OCI-LY3 (cell line): ENCODE results near the gene PALD1.

Source experiments
- H2AFZ ChIP-seq: fragments of 200-600, 300-600 bp; shearing (Covaris generic); 2 replicates; pipeline ENCODE4 v1.6.0; 2014; ENCODE audit warnings: antibody characterized with exemption, low read depth, low read length
- H3K27ac ChIP-seq: fragments of 200-600, 300-600 bp; sonication (generic); 2 replicates; pipeline ENCODE4 v1.5.1; 2014; ENCODE audit warnings: mild to moderate bottlenecking, low read length, moderate library complexity, mixed read lengths
- H3K27me3 ChIP-seq: fragments of 200-600, 300-600 bp; sonication (generic); 2 replicates; pipeline ENCODE4 v1.6.1; 2014; ENCODE audit warnings: low read depth, low read length, mixed read lengths
- H3K36me3 ChIP-seq: fragments of 200-600, 300-600 bp; sonication (generic); replicated peaks from 2 replicates; pipeline ENCODE3; 2014; ENCODE audit warnings: low read depth, low read length, mixed read lengths
- H3K4me1 ChIP-seq: fragments of 300-600, 200-600 bp; sonication (generic); 2 replicates; pipeline ENCODE4 v1.6.1; 2014; ENCODE audit warnings: low read length, mixed read lengths
- H3K4me2 ChIP-seq: fragments of 200-600, 300-600 bp; sonication (generic); 2 replicates; pipeline ENCODE4 v1.6.1; 2014; ENCODE audit warnings: low read length, mixed read lengths
- H3K4me3 ChIP-seq: fragments of 300-600, 200-600 bp; sonication (generic); 2 replicates; pipeline ENCODE4 v1.5.1; 2014; ENCODE audit warnings: antibody characterized with exemption, mild to moderate bottlenecking, low read length, moderate library complexity
- H3K79me2 ChIP-seq: fragments of 300-600, 200-600 bp; shearing (Covaris generic); 2 replicates; pipeline ENCODE4 v1.6.1; 2014; ENCODE audit warnings: mild to moderate bottlenecking, low read length, mixed read lengths
- H3K9ac ChIP-seq: fragments of 300-600, 200-600 bp; shearing (Covaris generic); 2 replicates; pipeline ENCODE4 v1.6.0; 2014; ENCODE audit warnings: mild to moderate bottlenecking, low read length, moderate library complexity
- H3K9me3 ChIP-seq: fragments of 200-600, 300-600 bp; shearing (Covaris generic); 2 replicates; pipeline ENCODE4 v1.6.1; 2014; ENCODE audit warnings: low read length, mixed read lengths; ENCODE audit not compliant: insufficient read depth
- H4K20me1 ChIP-seq: fragments of 200-600, 300-600 bp; sonication (generic); 2 replicates; pipeline ENCODE4 v1.6.1; 2016; ENCODE audit warnings: low read length, mixed read lengths; ENCODE audit not compliant: insufficient read depth
- EZH2phosphoT487 ChIP-seq: fragments of 200-600 bp; shearing (Covaris generic); IDR thresholded peaks from 2 replicates; pipeline ENCODE4 v1.6.1; 2018; ENCODE audit warnings: antibody characterized with exemption, mixed run types, low read depth
- TF ChIP-seq, protein P1 (sequence below): fragments of 200-600, 300-600 bp; sonication (generic); IDR thresholded peaks from 2 replicates; pipeline ENCODE4 v1.5.1; 2014; ENCODE audit warnings: antibody characterized with exemption, low read length, low read depth

Gene PALD1

DNA sequence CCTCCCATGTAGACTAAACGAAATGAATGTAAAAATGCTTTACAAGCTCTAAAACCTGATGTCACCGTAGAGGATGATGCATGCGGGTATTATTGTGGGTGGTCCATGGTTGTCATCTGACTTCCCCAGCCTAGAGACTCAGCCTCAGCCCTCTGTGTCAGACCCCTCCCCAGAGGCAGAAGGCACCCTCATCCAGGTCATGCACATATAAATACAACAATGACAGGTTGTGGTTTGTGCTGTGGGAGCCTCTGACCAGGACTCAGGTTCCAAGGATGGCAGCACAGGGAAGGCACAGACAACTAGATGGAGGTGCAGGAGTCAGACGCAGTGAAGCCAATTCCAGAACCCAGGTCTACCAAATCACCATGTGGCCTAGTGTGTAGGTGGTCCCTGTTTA is 33.8 kb upstream of the PALD1 start:
- Histone ChIP-seq H3K4me3 (no peak overlapping the region), H2AFZ (no peak overlapping the region), H3K27ac (no peak overlapping the region), H3K4me1 (no peaks in the 10 kb centered on the region), H3K4me2 (no peak overlapping the region), H3K79me2 (no peaks in the 10 kb centered on the region), H3K36me3 (no peaks in the 10 kb centered on the region), H3K9ac (no peak overlapping the region), H3K9me3 (no peaks in the 10 kb centered on the region), H4K20me1 (no peaks in the 10 kb centered on the region), H3K27me3 (no peaks in the 10 kb centered on the region)
- TF ChIP-seq, protein P1, sequence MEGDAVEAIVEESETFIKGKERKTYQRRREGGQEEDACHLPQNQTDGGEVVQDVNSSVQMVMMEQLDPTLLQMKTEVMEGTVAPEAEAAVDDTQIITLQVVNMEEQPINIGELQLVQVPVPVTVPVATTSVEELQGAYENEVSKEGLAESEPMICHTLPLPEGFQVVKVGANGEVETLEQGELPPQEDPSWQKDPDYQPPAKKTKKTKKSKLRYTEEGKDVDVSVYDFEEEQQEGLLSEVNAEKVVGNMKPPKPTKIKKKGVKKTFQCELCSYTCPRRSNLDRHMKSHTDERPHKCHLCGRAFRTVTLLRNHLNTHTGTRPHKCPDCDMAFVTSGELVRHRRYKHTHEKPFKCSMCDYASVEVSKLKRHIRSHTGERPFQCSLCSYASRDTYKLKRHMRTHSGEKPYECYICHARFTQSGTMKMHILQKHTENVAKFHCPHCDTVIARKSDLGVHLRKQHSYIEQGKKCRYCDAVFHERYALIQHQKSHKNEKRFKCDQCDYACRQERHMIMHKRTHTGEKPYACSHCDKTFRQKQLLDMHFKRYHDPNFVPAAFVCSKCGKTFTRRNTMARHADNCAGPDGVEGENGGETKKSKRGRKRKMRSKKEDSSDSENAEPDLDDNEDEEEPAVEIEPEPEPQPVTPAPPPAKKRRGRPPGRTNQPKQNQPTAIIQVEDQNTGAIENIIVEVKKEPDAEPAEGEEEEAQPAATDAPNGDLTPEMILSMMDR: no peak
- no peak for TF ChIP-seq EZH2phosphoT487

DNA sequence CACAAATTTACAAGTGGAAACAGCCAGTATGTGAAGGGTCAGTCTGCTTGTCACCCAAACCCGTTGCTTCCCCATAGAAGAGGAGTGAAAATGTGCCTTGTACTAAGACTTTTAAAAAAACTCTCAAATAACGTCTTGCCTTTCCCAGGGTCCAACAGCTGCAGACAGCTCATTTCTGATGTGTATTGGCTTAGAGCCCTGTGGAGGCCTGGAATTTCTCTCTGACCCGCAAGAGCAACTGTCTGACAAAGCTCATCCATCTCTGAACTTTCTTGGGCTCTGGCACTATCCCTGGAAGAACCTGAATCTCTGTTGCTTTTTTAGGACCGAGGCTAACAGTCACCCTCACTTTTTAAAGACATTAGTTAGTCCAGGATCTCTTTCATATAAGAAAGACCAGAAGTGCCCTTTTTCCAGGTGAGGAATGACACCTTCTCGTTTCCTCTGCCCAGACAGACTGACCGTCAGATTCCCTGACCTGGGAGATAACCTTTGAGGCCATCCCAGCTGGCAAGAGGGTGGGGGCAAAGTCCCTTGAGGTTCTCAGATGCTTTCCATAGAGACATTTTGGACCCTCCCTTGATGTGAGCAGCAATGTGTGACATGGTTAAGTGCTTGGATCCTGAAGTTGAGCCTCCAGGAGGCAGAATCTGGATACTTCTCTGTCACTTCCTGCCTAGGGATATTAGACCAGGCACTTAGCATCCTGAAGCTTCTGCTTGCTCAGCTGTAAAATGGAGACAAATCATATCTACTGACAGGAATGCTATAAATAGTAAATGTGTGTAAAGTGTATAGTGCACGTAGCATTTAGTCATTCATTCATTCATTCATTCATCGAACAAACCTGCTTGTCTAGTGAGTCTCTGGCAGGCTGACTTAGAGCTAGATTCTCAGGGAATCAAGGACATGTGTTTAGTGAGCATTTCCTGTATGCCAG is 32.6 kb upstream of the PALD1 start:
- Histone ChIP-seq H3K4me1 (no peaks in the 10 kb centered on the region), H4K20me1 (no peaks in the 10 kb centered on the region), H3K36me3 (no peaks in the 10 kb centered on the region), H3K9ac (no peak overlapping the region), H3K27me3 (no peaks in the 10 kb centered on the region), H2AFZ (no peak overlapping the region), H3K9me3 (no peaks in the 10 kb centered on the region), H3K79me2 (no peaks in the 10 kb centered on the region), H3K4me3 (no peak overlapping the region), H3K4me2 (no peak overlapping the region), H3K27ac (no peak overlapping the region)
- TF ChIP-seq, protein P1: no peak

DNA sequence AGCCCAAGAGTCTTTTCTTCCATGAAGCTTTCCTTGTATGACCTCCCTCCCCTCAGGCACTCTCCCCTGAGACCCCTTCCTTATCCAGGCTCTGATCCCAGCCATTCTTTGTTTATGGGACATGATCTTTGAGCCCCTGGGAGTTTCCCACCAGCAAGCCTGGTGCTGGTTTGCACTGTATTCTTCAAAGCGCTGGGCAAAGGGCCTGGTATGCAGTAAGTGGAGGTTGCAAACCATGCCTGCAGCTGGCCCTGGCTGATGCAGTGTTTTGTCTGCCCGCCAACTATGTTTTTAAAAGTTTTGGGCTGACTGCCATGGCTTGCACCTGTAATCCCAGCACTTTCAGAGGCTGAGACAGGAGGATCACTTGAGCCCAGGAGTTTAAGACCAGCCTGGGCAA is 30.3 kb upstream of the PALD1 start:
- Histone ChIP-seq H2AFZ (no peak overlapping the region), H3K4me2 (no peak overlapping the region), H3K36me3 (no peaks in the 10 kb centered on the region), H3K27me3 (no peaks in the 10 kb centered on the region), H3K9ac (no peak overlapping the region), H3K27ac (no peak overlapping the region), H3K9me3 (no peaks in the 10 kb centered on the region), H3K79me2 (no peaks in the 10 kb centered on the region), H3K4me3 (no peak overlapping the region), H4K20me1 (no peaks in the 10 kb centered on the region), H3K4me1 (no peaks in the 10 kb centered on the region)
- no peak for TF ChIP-seq EZH2phosphoT487
- TF ChIP-seq, protein P1: no peak

DNA sequence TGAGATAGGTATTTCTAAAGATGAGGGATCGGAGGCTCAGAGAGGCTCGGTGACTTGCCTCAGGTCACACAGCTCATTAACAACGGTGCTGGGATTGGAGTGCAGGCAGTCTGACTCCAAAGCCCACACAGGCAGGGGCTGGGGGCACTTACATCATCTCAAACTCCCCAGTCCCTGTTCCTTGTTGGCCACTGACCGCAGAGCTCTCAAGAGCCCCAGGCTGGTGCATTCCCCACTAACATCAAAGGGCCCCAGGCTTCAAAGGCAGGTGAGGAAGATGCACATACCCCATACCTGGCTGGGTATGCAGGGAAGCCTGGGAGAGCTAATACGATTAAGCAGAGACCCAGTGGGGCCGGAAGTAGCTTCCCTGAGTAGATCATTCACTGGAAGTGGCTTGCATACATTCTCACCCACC is 23.3 kb upstream of the PALD1 start:
- no peaks in the 10 kb centered on the region for H4K20me1 ChIP-seq
- no peak overlapping the region for H2AFZ ChIP-seq
- no peak overlapping the region for H3K27ac ChIP-seq
- H3K79me2 ChIP-seq: no peaks in the 10 kb centered on the region
- no peak overlapping the region for H3K4me3 ChIP-seq
- H3K4me1 ChIP-seq: no peaks in the 10 kb centered on the region
- H3K9me3 ChIP-seq: no peaks in the 10 kb centered on the region
- H3K36me3 ChIP-seq: no peaks in the 10 kb centered on the region
- H3K9ac ChIP-seq: no peak overlapping the region
- no peak overlapping the region for H3K4me2 ChIP-seq
- H3K27me3 ChIP-seq: peaks cover 4% of the 10 kb centered on the region; the same call in 1 of the 2 replicates
- TF ChIP-seq, protein P1: no peak
- TF ChIP-seq EZH2phosphoT487: no peak
